ENCODE measurements around the gene IGDCC3. TPM values are rescaled to one million over a fixed set of nuclear protein-coding genes. Genes with fewer than 3 reads are reported as not detected.

IGDCC3 gene
- total RNA-seq, 1 experiment from 2014 or later = not detected

- Mint-ChIP-seq H3K4me3 (ENCODE audit: low read depth, unreplicated experiment) (no peak overlapping the region), H3K4me1 (ENCODE audit: low read depth, unreplicated experiment) (no peaks in the 10 kb centered on the region), H3K27me3 (ENCODE audit: unreplicated experiment) (peaks cover 87% of the 10 kb centered on the region), H3K27ac (ENCODE audit: unreplicated experiment) (no peak overlapping the region), H3K9me3 (ENCODE audit: low read depth, unreplicated experiment) (no peaks in the 10 kb centered on the region), H3K36me3 (ENCODE audit: insufficient read depth, unreplicated experiment) (no peaks in the 10 kb centered on the region)
- no peak for TF ChIP-seq CTCF (IDR thresholded peaks at IDR 0.05; ENCODE audit: unreplicated experiment)
- intact Hi-C loops (cut with micrococcal nuclease; ENCODE audit: unreplicated experiment) = no loop called here
- no peak for DNase-seq
- CTCF ChIA-PET = interaction anchor here (1.0 kb wide), 1 partner anchor 17 kb away, joined by 3 read pairs; no protein-coding TSS in a partner anchor
- no TSS peak for BruUV-seq (replicated peaks)
Observed at GRCh38 chr15:65396965-65397317, 19.1 kb upstream of the IGDCC3 start.

- BruUV-seq (replicated peaks) = no TSS peak
- H3K9me3 Mint-ChIP-seq (ENCODE audit: low read depth, unreplicated experiment) = no peaks in the 10 kb centered on the region
- intact Hi-C loops (cut with micrococcal nuclease; ENCODE audit: unreplicated experiment) = no loop called here
- H3K36me3 Mint-ChIP-seq (ENCODE audit: insufficient read depth, unreplicated experiment) = no peaks in the 10 kb centered on the region
- H3K4me3 Mint-ChIP-seq (ENCODE audit: low read depth, unreplicated experiment) = no peak overlapping the region
- TF ChIP-seq CTCF (IDR thresholded peaks at IDR 0.05; ENCODE audit: unreplicated experiment) = no peak
- H3K27me3 Mint-ChIP-seq (ENCODE audit: unreplicated experiment) = peaks cover 92% of the 10 kb centered on the region
- no peak overlapping the region for H3K27ac Mint-ChIP-seq (ENCODE audit: unreplicated experiment)
- DNase-seq = no peak
- CTCF ChIA-PET = no interaction called here
- no peaks in the 10 kb centered on the region for H3K4me1 Mint-ChIP-seq (ENCODE audit: low read depth, unreplicated experiment)
Observed at GRCh38 chr15:65396283-65396964, 18.6 kb upstream of the IGDCC3 start.

GRCh38 chr15:65395567-65396202, 17.9 kb upstream of the IGDCC3 start:
- BruUV-seq (replicated peaks) = no TSS peak
- CTCF ChIA-PET = no interaction called here
- Mint-ChIP-seq H3K4me1 (ENCODE audit: low read depth, unreplicated experiment) (no peaks in the 10 kb centered on the region), H3K27me3 (ENCODE audit: unreplicated experiment) (peaks cover 92% of the 10 kb centered on the region), H3K4me3 (ENCODE audit: low read depth, unreplicated experiment) (no peak overlapping the region), H3K36me3 (ENCODE audit: insufficient read depth, unreplicated experiment) (no peaks in the 10 kb centered on the region), H3K9me3 (ENCODE audit: low read depth, unreplicated experiment) (no peaks in the 10 kb centered on the region), H3K27ac (ENCODE audit: unreplicated experiment) (no peak overlapping the region)
- no peak for TF ChIP-seq CTCF (IDR thresholded peaks at IDR 0.05; ENCODE audit: unreplicated experiment)
- intact Hi-C loops (cut with micrococcal nuclease; ENCODE audit: unreplicated experiment) = no loop called here
- no peak for DNase-seq

GRCh38 chr15:65394936-65395335, 17.1 kb upstream of the IGDCC3 start:
- H3K36me3 Mint-ChIP-seq (ENCODE audit: insufficient read depth, unreplicated experiment) = no peaks in the 10 kb centered on the region
- DNase-seq = no peak
- peaks cover 92% of the 10 kb centered on the region for H3K27me3 Mint-ChIP-seq (ENCODE audit: unreplicated experiment)
- no peaks in the 10 kb centered on the region for H3K9me3 Mint-ChIP-seq (ENCODE audit: low read depth, unreplicated experiment)
- intact Hi-C loops (cut with micrococcal nuclease; ENCODE audit: unreplicated experiment) = no loop called here
- no peaks in the 10 kb centered on the region for H3K4me1 Mint-ChIP-seq (ENCODE audit: low read depth, unreplicated experiment)
- no peak overlapping the region for H3K4me3 Mint-ChIP-seq (ENCODE audit: low read depth, unreplicated experiment)
- no peak for TF ChIP-seq CTCF (IDR thresholded peaks at IDR 0.05; ENCODE audit: unreplicated experiment)
- CTCF ChIA-PET = interaction anchor here (0.6 kb wide), 2 partner anchors 18 to 90 kb away, joined by 3 to 5 read pairs; no protein-coding TSS in a partner anchor
- BruUV-seq (replicated peaks) = no TSS peak
- no peak overlapping the region for H3K27ac Mint-ChIP-seq (ENCODE audit: unreplicated experiment)

All from Calu3 (cell line).